Natural killer cell (primary cell): ENCODE results near the gene C4orf46. TPM values are rescaled to one million over a fixed set of nuclear protein-coding genes. Genes with fewer than 3 reads are reported as not detected.
"Not testable (repeated sequence)": the region's sequence is repeated elsewhere in the genome, so short reads cannot be mapped to it uniquely, and the experiment has no call there.

Experiments used
- ATAC-seq, 3 donors: fragments of 150-1000 bp in 2 of 3; fragments of 200-7000 bp in 1 of 3; cut with Tn5 transposase; 1 replicate in 1 of 3; 2 replicates in 2 of 3; pipeline ENCODE4 v1.10.0; 2021; ENCODE audit warnings: mild to moderate bottlenecking in 2 of 3, moderate library complexity in 2 of 3
- DNase-seq, 2 donors: peaks; one replicate each; pipeline versions ENCODE4 v3.0.0 to v3.0.0-alpha.2; 2013 to 2021; ENCODE audit warnings: mixed read lengths in 1 of 2
- H3K27ac ChIP-seq: one replicate; pipeline ENCODE4 v1.5.1; 2013; ENCODE audit warnings: mild to moderate bottlenecking, low read length
- H3K27me3 ChIP-seq: one replicate; pipeline ENCODE4 v1.6.1; 2013; ENCODE audit warnings: low read length; ENCODE audit not compliant: control insufficient read depth, insufficient read depth
- H3K36me3 ChIP-seq: one replicate; pipeline ENCODE4 v1.6.1; 2013; ENCODE audit warnings: low read length; ENCODE audit not compliant: control insufficient read depth, insufficient read depth
- H3K4me1 ChIP-seq: one replicate; pipeline ENCODE4 v1.6.1; 2013; ENCODE audit warnings: low read length; ENCODE audit not compliant: control insufficient read depth, insufficient read depth
- H3K4me3 ChIP-seq: one replicate; pipeline ENCODE4 v1.5.1; 2013; ENCODE audit warnings: low read length
- H3K9me3 ChIP-seq: one replicate; pipeline ENCODE4 v1.6.1; 2013; ENCODE audit warnings: low read length; ENCODE audit not compliant: control insufficient read depth, insufficient read depth
- H3K27ac Mint-ChIP-seq, 2 donors: one replicate each; pipeline ENCODE4 v1.8.0; 2022; ENCODE audit warnings: mild to moderate bottlenecking in 2 of 2, mixed read lengths in 2 of 2, moderate library complexity in 1 of 2
- H3K27me3 Mint-ChIP-seq, 2 donors: one replicate each; pipeline ENCODE4 v1.8.0; 2022; ENCODE audit warnings: low read depth in 2 of 2, mixed read lengths in 2 of 2
- H3K36me3 Mint-ChIP-seq: one replicate; pipeline ENCODE4 v1.8.0; 2022; ENCODE audit warnings: mixed read lengths
- H3K4me1 Mint-ChIP-seq, 2 donors: one replicate each; pipeline ENCODE4 v1.8.0; 2022; ENCODE audit warnings: mixed read lengths in 2 of 2
- H3K4me3 Mint-ChIP-seq: one replicate; pipeline ENCODE4 v1.8.0; 2022; ENCODE audit warnings: mild to moderate bottlenecking, moderate library complexity, mixed read lengths
- H3K9me3 Mint-ChIP-seq, 2 donors: one replicate each; pipeline ENCODE4 v1.8.0; 2022; ENCODE audit warnings: mixed read lengths in 2 of 2
- CTCF ChIP-seq: fragments of 200-600 bp; IDR thresholded peaks from one replicate; pipeline ENCODE4 v1.8.0; 2022; ENCODE audit warnings: antibody characterized with exemption
- WGBS: methylation state at CpG from one replicate; pipeline ENCODE4 v1.1.7; 2013; ENCODE audit warnings: missing lambda C conversion rate; ENCODE audit not compliant: insufficient coverage; 5-methylcytosine and 5-hydroxymethylcytosine counted together
- intact Hi-C: fragments of 100-400 bp; cut with micrococcal nuclease; formaldehyde crosslinking; loops from one replicate; pipeline ENCODE4 v1.14.2; 2022
- total RNA-seq, 4 donors: library from RNA; stranded (reverse); fragments of 120-200 nt in 1 of 4; gene quantifications; one replicate each; pipeline versions ENCODE4 v1.2.3 to v1.2.4, GENCODE V29; 2013 to 2022

Gene C4orf46
- total RNA-seq: 10 to 100 TPM in 2 of 3 donors, 1 to 10 TPM in 1; 9.7 to 15.3 (median 12.8) TPM
- total RNA-seq (2013): 8.2 TPM

GRCh38 chr4:158671665-158671914, at the start of gene C4orf46:
Gene C4orf46, minus strand, starts transcription at chr4:158671887. Its CDS starts 86 bp downstream, at chr4:158671801.
- Mint-ChIP-seq H3K27me3 (no peaks in the 10 kb centered on the region), H3K9me3 (no peaks in the 10 kb centered on the region)

GRCh38 chr4:158715802-158716201, 44.1 kb upstream of the C4orf46 start:
- no peak for ATAC-seq
- H3K27ac Mint-ChIP-seq: no peak overlapping the region
- no peaks in the 10 kb centered on the region for H3K4me1 ChIP-seq
- TF ChIP-seq CTCF: no peak
- H3K4me3 ChIP-seq: no peak overlapping the region
- peaks cover 5 to 21% of the 10 kb centered on the region in 2 donors for H3K4me1 Mint-ChIP-seq
- H3K9me3 Mint-ChIP-seq: no peaks in the 10 kb centered on the region
- DNase-seq: no peak
- intact Hi-C loops: no loop called here
- WGBS: no CpG with 5 or more reads among the region's 3 CpGs
- H3K27me3 Mint-ChIP-seq: no peaks in the 10 kb centered on the region
- H3K36me3 Mint-ChIP-seq: peaks cover 50% of the 10 kb centered on the region
- H3K27ac ChIP-seq: no peak overlapping the region
- H3K4me3 Mint-ChIP-seq: no peak overlapping the region
- H3K36me3 ChIP-seq: peaks cover 85% of the 10 kb centered on the region
- no peaks in the 10 kb centered on the region for H3K9me3 ChIP-seq
- no peaks in the 10 kb centered on the region for H3K27me3 ChIP-seq

More at GRCh38 chr4:158671665-158671914, at the start of gene C4orf46:
- Histone ChIP-seq H3K27me3 (no peaks in the 10 kb centered on the region), H3K4me3 (peak within 1 kb of the TSS; percentile 69), H3K27ac (peak within 1 kb of the TSS; percentile 98), H3K36me3 (no peaks in the 10 kb centered on the region), H3K9me3 (no peaks in the 10 kb centered on the region), H3K4me1 (peaks cover 16% of the 10 kb centered on the region)
- peak within 1 kb of the TSS; percentile 93 to 99 for H3K27ac Mint-ChIP-seq
- ATAC-seq (peak in 2 of 3 donors; percentile 3 to 7), DNase-seq (no peak)
- H3K4me3 Mint-ChIP-seq: peak within 1 kb of the TSS; percentile 97
- H3K36me3 Mint-ChIP-seq: no peaks in the 10 kb centered on the region
- under 1% methylated on average over 20 of the region's 20 CpGs for WGBS
- intact Hi-C loops: loop anchor here (2.0 to 5.0 kb wide), 2 partner anchors 97 to 141 kb away; partner anchors contain the start of gene FNIP2
- no peak for TF ChIP-seq CTCF
- peaks cover 19 to 20% of the 10 kb centered on the region in 2 donors for H3K4me1 Mint-ChIP-seq

- Histone ChIP-seq H3K4me3 (no peak overlapping the region), H3K27ac (no peak overlapping the region), H3K27me3 (no peaks in the 10 kb centered on the region), H3K4me1 (no peaks in the 10 kb centered on the region), H3K36me3 (peaks cover 89% of the 10 kb centered on the region), H3K9me3 (no peaks in the 10 kb centered on the region)
- intact Hi-C loops: no loop called here
- no peak overlapping the region for H3K4me3 Mint-ChIP-seq
- no peaks in the 10 kb centered on the region for H3K27me3 Mint-ChIP-seq
- WGBS: no CpG with 5 or more reads among the region's 4 CpGs
- no peak for TF ChIP-seq CTCF
- peaks cover 53% of the 10 kb centered on the region for H3K36me3 Mint-ChIP-seq
- ATAC-seq (no peak), DNase-seq (no peak)
- no peaks in the 10 kb centered on the region for H3K9me3 Mint-ChIP-seq
- peaks cover 5 to 21% of the 10 kb centered on the region in 2 donors for H3K4me1 Mint-ChIP-seq
- H3K27ac Mint-ChIP-seq: no peak overlapping the region
Observed at GRCh38 chr4:158714937-158715336, 43.2 kb upstream of the C4orf46 start.

GRCh38 chr4:158712622-158713021, 40.9 kb upstream of the C4orf46 start:
- WGBS: 100% methylated on average over 4 of the region's 4 CpGs
- Mint-ChIP-seq H3K27ac (peak overlapping the region; percentile 59 to 68), H3K36me3 (peaks cover 44% of the 10 kb centered on the region)
- intact Hi-C loops, H3K4me3 Mint-ChIP-seq, H3K9me3 ChIP-seq, H3K27me3 Mint-ChIP-seq, H3K9me3 Mint-ChIP-seq, H3K4me3 ChIP-seq, H3K4me1 ChIP-seq, H3K27me3 ChIP-seq, H3K27ac ChIP-seq, ATAC-seq, DNase-seq, H3K4me1 Mint-ChIP-seq: not testable (repeated sequence)
- H3K36me3 ChIP-seq: peaks cover 89% of the 10 kb centered on the region
